DLD1 (cell line): Measurements from ENCODE around the gene FUT6.
"Not testable (repeated sequence)": the region's sequence is repeated elsewhere in the genome, so short reads cannot be mapped to it uniquely, and the experiment has no call there.

Source experiments
- in situ Hi-C: cut with HindIII; loops from 2 replicates; pipeline ENCODE4 v1.10.0; 2017; ENCODE audit warnings: low sequenced_read_pairs

The FUT6 gene

GRCh38 chr19:5839065-5840017 is at the start of gene FUT6:
Gene FUT6, minus strand, starts transcription at chr19:5839702. Its CDS starts 7,135 bp downstream, at chr19:5832567.
- in situ Hi-C loops: no loop called here

GRCh38 chr19:5884065-5884811 is 44.7 kb upstream of the FUT6 start:
- in situ Hi-C loops: not testable (repeated sequence)

GRCh38 chr19:5883157-5883873 is 43.8 kb upstream of the FUT6 start:
- in situ Hi-C loops: not testable (repeated sequence)

GRCh38 chr19:5882421-5882968 is 43.0 kb upstream of the FUT6 start:
- in situ Hi-C loops: no loop called here

GRCh38 chr19:5881543-5882299 is 42.2 kb upstream of the FUT6 start:
- in situ Hi-C loops: no loop called here

GRCh38 chr19:5880604-5881078 is 41.1 kb upstream of the FUT6 start:
- in situ Hi-C loops: no loop called here

- in situ Hi-C loops: no loop called here
These were observed 40.7 kb upstream of the FUT6 start for GRCh38 chr19:5880196-5880595.

- in situ Hi-C loops: no loop called here
These were observed 38.4 kb upstream of the FUT6 start for GRCh38 chr19:5877882-5878281.

- in situ Hi-C loops: no loop called here
These were observed 37.9 kb upstream of the FUT6 start for GRCh38 chr19:5877427-5877826.

GRCh38 chr19:5874496-5874895 is 35.0 kb upstream of the FUT6 start:
- in situ Hi-C loops: not testable (repeated sequence)

- in situ Hi-C loops: no loop called here
These were observed 34.2 kb upstream of the FUT6 start for GRCh38 chr19:5873617-5874199.

GRCh38 chr19:5870986-5871394 is 31.5 kb upstream of the FUT6 start:
- in situ Hi-C loops: no loop called here

- in situ Hi-C loops: no loop called here
These were observed 28.0 kb upstream of the FUT6 start for GRCh38 chr19:5867201-5868136.

- in situ Hi-C loops: no loop called here
These were observed 26.3 kb upstream of the FUT6 start for GRCh38 chr19:5865772-5866171.

GRCh38 chr19:5864725-5865486 is 25.4 kb upstream of the FUT6 start:
- in situ Hi-C loops: no loop called here

- in situ Hi-C loops: no loop called here
These were observed 24.7 kb upstream of the FUT6 start for GRCh38 chr19:5864013-5864720.

- in situ Hi-C loops: no loop called here
These were observed 23.6 kb upstream of the FUT6 start for GRCh38 chr19:5863030-5863665.
